Measurements from ENCODE around the gene RPL31.

- no peak for TF ChIP-seq CTCF (IDR thresholded peaks at IDR 0.05)
- TF ChIP-seq EZH2 (IDR thresholded peaks at IDR 0.05): no peak
Measured at GRCh38 chr2:100987974-100988373, 14.1 kb upstream of the RPL31 start.

Data from neural progenitor cell (in vitro differentiated cells).